Left ventricle myocardium inferior (tissue), 1 donor: ENCODE measurements around the gene TFDP2. TPM values are rescaled to one million over a fixed set of nuclear protein-coding genes. Genes with fewer than 3 reads are reported as not detected.
"Not testable (repeated sequence)": the region's sequence is repeated elsewhere in the genome, so short reads cannot be mapped to it uniquely, and the experiment has no call there.

Experiments used
- DNase-seq: peaks from one replicate; pipeline ENCODE4 v3.0.0-alpha.2; 2020
- H3K27ac ChIP-seq: fragments of 200-600 bp; replicated peaks from 2 replicates; pipeline ENCODE4 v1.8.0; 2021
- H3K27me3 ChIP-seq: fragments of 200-600 bp; 2 replicates; pipeline ENCODE4 v1.8.0; 2021; ENCODE audit warnings: low read depth
- H3K36me3 ChIP-seq: fragments of 200-600 bp; 2 replicates; pipeline ENCODE4 v1.8.0; 2021
- H3K4me1 ChIP-seq: fragments of 200-600 bp; 2 replicates; pipeline ENCODE4 v1.8.0; 2021
- H3K4me3 ChIP-seq: fragments of 200-600 bp; 2 replicates; pipeline ENCODE4 v1.8.0; 2021; ENCODE audit warnings: mild to moderate bottlenecking, moderate library complexity
- H3K9me3 ChIP-seq: fragments of 200-600 bp; replicated peaks from 2 replicates; pipeline ENCODE4 v1.8.0; 2021
- CTCF ChIP-seq: fragments of 200-600 bp; IDR thresholded peaks from 2 replicates; pipeline ENCODE4 v1.8.0; 2021; ENCODE audit warnings: antibody characterized with exemption, mild to moderate bottlenecking, borderline replicate concordance
- intact Hi-C: fragments of 100-400 bp; cut with micrococcal nuclease; formaldehyde crosslinking; loops from one replicate; pipeline ENCODE4 v1.11.0; 2022
- total RNA-seq: library from RNA; stranded (reverse); fragmentation: NEBNext Ultra II Directional; extraction: Animal tissue kit (Norgen Biotek cat#: 25700); gene quantifications from one replicate; pipeline ENCODE4 v1.2.1, GENCODE V29; 2021
- donor health status: DM: no; HTN: yes; CAD: no; lungs with severe emphysema.

TFDP2 gene
- total RNA-seq, 1 donor from 2014 or later, result 67.1 TPM

GRCh38 chr3:141986548-141987107 is 162.7 kb downstream of the TFDP2 start:
- intact Hi-C loops, result no loop called here
- Histone ChIP-seq H3K4me3 (no peak overlapping the region), H3K27ac (no peak overlapping the region), H3K9me3 (no peaks in the 10 kb centered on the region), H3K36me3 (peaks cover 3% of the 10 kb centered on the region), H3K4me1 (no peaks in the 10 kb centered on the region), H3K27me3 (no peaks in the 10 kb centered on the region)
- DNase-seq, result no peak
- no peak for TF ChIP-seq CTCF

GRCh38 chr3:141981084-141981483 is 168.3 kb downstream of the TFDP2 start:
- no peak overlapping the region for H3K27ac ChIP-seq
- no peak for TF ChIP-seq CTCF
- peaks cover 12% of the 10 kb centered on the region for H3K36me3 ChIP-seq
- H3K4me3 ChIP-seq, result no peak overlapping the region
- DNase-seq, result no peak
- no peaks in the 10 kb centered on the region for H3K4me1 ChIP-seq
- H3K27me3 ChIP-seq, result no peaks in the 10 kb centered on the region
- no peaks in the 10 kb centered on the region for H3K9me3 ChIP-seq
- intact Hi-C loops, result no loop called here

GRCh38 chr3:141979050-141979671 is 170.2 kb downstream of the TFDP2 start:
- no peak for TF ChIP-seq CTCF
- no peak overlapping the region for H3K4me3 ChIP-seq
- no peak overlapping the region for H3K27ac ChIP-seq
- H3K4me1 ChIP-seq, result no peaks in the 10 kb centered on the region
- peaks cover 9% of the 10 kb centered on the region for H3K36me3 ChIP-seq
- DNase-seq, result no peak
- intact Hi-C loops, result no loop called here
- no peaks in the 10 kb centered on the region for H3K9me3 ChIP-seq
- no peaks in the 10 kb centered on the region for H3K27me3 ChIP-seq

GRCh38 chr3:141974777-141975176 is 174.6 kb downstream of the TFDP2 start:
- H3K27me3 ChIP-seq, H3K4me1 ChIP-seq, intact Hi-C loops, H3K9me3 ChIP-seq, H3K36me3 ChIP-seq, H3K4me3 ChIP-seq, DNase-seq, H3K27ac ChIP-seq: not testable (repeated sequence)

GRCh38 chr3:141972399-141972798 is 176.9 kb downstream of the TFDP2 start:
- no peak overlapping the region for H3K4me3 ChIP-seq
- peaks cover 9% of the 10 kb centered on the region for H3K36me3 ChIP-seq
- DNase-seq, result no peak
- no peaks in the 10 kb centered on the region for H3K4me1 ChIP-seq
- no peaks in the 10 kb centered on the region for H3K9me3 ChIP-seq
- H3K27me3 ChIP-seq, result no peaks in the 10 kb centered on the region
- intact Hi-C loops, result no loop called here
- no peak overlapping the region for H3K27ac ChIP-seq
- TF ChIP-seq CTCF, result no peak

GRCh38 chr3:141971571-141971970 is 177.8 kb downstream of the TFDP2 start:
- Histone ChIP-seq H3K27me3 (no peaks in the 10 kb centered on the region), H3K4me3 (no peak overlapping the region), H3K27ac (no peak overlapping the region), H3K36me3 (peaks cover 6% of the 10 kb centered on the region), H3K9me3 (no peaks in the 10 kb centered on the region), H3K4me1 (no peaks in the 10 kb centered on the region)
- intact Hi-C loops, result no loop called here
- TF ChIP-seq CTCF, result no peak
- no peak for DNase-seq
